Measurements from ENCODE around the gene KCNQ5.

KCNQ5 gene

GRCh38 chr6:72863131-72863530 is 241.3 kb downstream of the KCNQ5 start:
- Histone ChIP-seq H3K9ac (ENCODE audit: low read length in 5 of 5) (no peak overlapping the region), H3K4me1 (ENCODE audit: control insufficient read depth in 5 of 5, insufficient read depth in 5 of 5, low read length in 5 of 5) (peaks cover 0 to 15% (median 10%) of the 10 kb centered on the region in 5 donors), H3K4me3 (ENCODE audit: low read depth in 1 of 5, low read length in 5 of 5) (no peak overlapping the region), H3K27me3 (ENCODE audit: control insufficient read depth in 5 of 5, insufficient read depth in 4 of 5, low read length in 5 of 5) (no peaks in the 10 kb centered on the region), H3K36me3 (ENCODE audit: control insufficient read depth in 5 of 5, insufficient read depth in 5 of 5, low read length in 5 of 5) (no peaks in the 10 kb centered on the region), H3K9me3 (ENCODE audit: control insufficient read depth in 5 of 5, low read length in 5 of 5) (no peaks in the 10 kb centered on the region), H3K27ac (ENCODE audit: low read depth, low read length) (no peak overlapping the region)

- Histone ChIP-seq H3K27me3 (ENCODE audit: control insufficient read depth in 5 of 5, insufficient read depth in 4 of 5, low read length in 5 of 5) (no peaks in the 10 kb centered on the region), H3K9ac (ENCODE audit: low read length in 5 of 5) (no peak overlapping the region), H3K27ac (ENCODE audit: low read depth, low read length) (no peak overlapping the region), H3K4me1 (ENCODE audit: control insufficient read depth in 5 of 5, insufficient read depth in 5 of 5, low read length in 5 of 5) (peaks cover 0 to 15% (median 10%) of the 10 kb centered on the region in 5 donors), H3K4me3 (ENCODE audit: low read depth in 1 of 5, low read length in 5 of 5) (no peak overlapping the region), H3K36me3 (ENCODE audit: control insufficient read depth in 5 of 5, insufficient read depth in 5 of 5, low read length in 5 of 5) (no peaks in the 10 kb centered on the region), H3K9me3 (ENCODE audit: control insufficient read depth in 5 of 5, low read length in 5 of 5) (no peaks in the 10 kb centered on the region)
These were observed 242.4 kb downstream of the KCNQ5 start for GRCh38 chr6:72864236-72864635.

- no peaks in the 10 kb centered on the region for H3K9me3 ChIP-seq (ENCODE audit: control insufficient read depth in 5 of 5, low read length in 5 of 5)
- H3K27me3 ChIP-seq (ENCODE audit: control insufficient read depth in 5 of 5, insufficient read depth in 4 of 5, low read length in 5 of 5), result no peaks in the 10 kb centered on the region
- peaks cover 0 to 15% (median 10%) of the 10 kb centered on the region in 5 donors for H3K4me1 ChIP-seq (ENCODE audit: control insufficient read depth in 5 of 5, insufficient read depth in 5 of 5, low read length in 5 of 5)
- H3K4me3 ChIP-seq (ENCODE audit: low read depth in 1 of 5, low read length in 5 of 5), result no peak overlapping the region
- no peak overlapping the region for H3K9ac ChIP-seq (ENCODE audit: low read length in 5 of 5)
- no peaks in the 10 kb centered on the region for H3K36me3 ChIP-seq (ENCODE audit: control insufficient read depth in 5 of 5, insufficient read depth in 5 of 5, low read length in 5 of 5)
- H3K27ac ChIP-seq (ENCODE audit: low read depth, low read length), result no peak overlapping the region
These were observed 242.9 kb downstream of the KCNQ5 start for GRCh38 chr6:72864799-72865198.

DNA sequence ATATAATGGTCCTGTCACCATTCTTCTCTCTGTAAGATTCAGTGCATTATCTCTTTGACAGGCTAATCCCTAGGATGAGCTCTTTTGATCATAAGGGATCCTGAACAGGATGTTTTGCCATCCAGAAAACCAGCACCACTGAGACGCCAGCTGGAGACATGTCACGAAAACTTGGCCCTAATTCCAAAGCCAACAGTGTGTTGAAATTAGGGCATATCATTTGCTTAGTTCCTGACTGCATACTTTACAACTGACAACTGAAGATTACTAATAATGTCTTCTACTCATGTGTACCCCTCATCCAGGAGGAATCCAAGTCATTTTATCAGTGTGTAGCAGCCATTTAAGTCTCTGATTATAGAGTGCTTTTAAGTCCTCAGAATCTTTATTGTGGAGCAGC is 243.6 kb downstream of the KCNQ5 start:
- Histone ChIP-seq H3K4me3 (ENCODE audit: low read depth in 1 of 5, low read length in 5 of 5) (no peak overlapping the region), H3K27me3 (ENCODE audit: control insufficient read depth in 5 of 5, insufficient read depth in 4 of 5, low read length in 5 of 5) (no peaks in the 10 kb centered on the region), H3K9me3 (ENCODE audit: control insufficient read depth in 5 of 5, low read length in 5 of 5) (no peaks in the 10 kb centered on the region), H3K36me3 (ENCODE audit: control insufficient read depth in 5 of 5, insufficient read depth in 5 of 5, low read length in 5 of 5) (no peaks in the 10 kb centered on the region), H3K9ac (ENCODE audit: low read length in 5 of 5) (no peak overlapping the region), H3K27ac (ENCODE audit: low read depth, low read length) (no peak overlapping the region), H3K4me1 (ENCODE audit: control insufficient read depth in 5 of 5, insufficient read depth in 5 of 5, low read length in 5 of 5) (peaks cover 0 to 15% (median 10%) of the 10 kb centered on the region in 5 donors)

GRCh38 chr6:72869621-72870020 is 247.8 kb downstream of the KCNQ5 start:
- H3K9ac ChIP-seq (ENCODE audit: low read length in 5 of 5), result no peak overlapping the region
- no peak overlapping the region for H3K4me3 ChIP-seq (ENCODE audit: low read depth in 1 of 5, low read length in 5 of 5)
- H3K9me3 ChIP-seq (ENCODE audit: control insufficient read depth in 5 of 5, low read length in 5 of 5), result no peaks in the 10 kb centered on the region
- H3K27ac ChIP-seq (ENCODE audit: low read depth, low read length), result no peak overlapping the region
- H3K36me3 ChIP-seq (ENCODE audit: control insufficient read depth in 5 of 5, insufficient read depth in 5 of 5, low read length in 5 of 5), result no peaks in the 10 kb centered on the region
- no peaks in the 10 kb centered on the region for H3K27me3 ChIP-seq (ENCODE audit: control insufficient read depth in 5 of 5, insufficient read depth in 4 of 5, low read length in 5 of 5)
- peaks cover 0 to 6% (median 0%) of the 10 kb centered on the region in 5 donors for H3K4me1 ChIP-seq (ENCODE audit: control insufficient read depth in 5 of 5, insufficient read depth in 5 of 5, low read length in 5 of 5)

GRCh38 chr6:72873433-72873832 is 251.6 kb downstream of the KCNQ5 start:
- Histone ChIP-seq H3K4me1 (ENCODE audit: control insufficient read depth in 5 of 5, insufficient read depth in 5 of 5, low read length in 5 of 5) (no peaks in the 10 kb centered on the region), H3K4me3 (ENCODE audit: low read depth in 1 of 5, low read length in 5 of 5) (no peak overlapping the region), H3K36me3 (ENCODE audit: control insufficient read depth in 5 of 5, insufficient read depth in 5 of 5, low read length in 5 of 5) (no peaks in the 10 kb centered on the region), H3K27me3 (ENCODE audit: control insufficient read depth in 5 of 5, insufficient read depth in 4 of 5, low read length in 5 of 5) (no peaks in the 10 kb centered on the region), H3K27ac (ENCODE audit: low read depth, low read length) (no peak overlapping the region), H3K9ac (ENCODE audit: low read length in 5 of 5) (no peak overlapping the region), H3K9me3 (ENCODE audit: control insufficient read depth in 5 of 5, low read length in 5 of 5) (no peaks in the 10 kb centered on the region)

- no peak overlapping the region for H3K27ac ChIP-seq (ENCODE audit: low read depth, low read length)
- H3K27me3 ChIP-seq (ENCODE audit: control insufficient read depth in 5 of 5, insufficient read depth in 4 of 5, low read length in 5 of 5), result no peaks in the 10 kb centered on the region
- H3K4me1 ChIP-seq (ENCODE audit: control insufficient read depth in 5 of 5, insufficient read depth in 5 of 5, low read length in 5 of 5), result no peaks in the 10 kb centered on the region
- H3K9me3 ChIP-seq (ENCODE audit: control insufficient read depth in 5 of 5, low read length in 5 of 5), result no peaks in the 10 kb centered on the region
- no peak overlapping the region for H3K4me3 ChIP-seq (ENCODE audit: low read depth in 1 of 5, low read length in 5 of 5)
- H3K9ac ChIP-seq (ENCODE audit: low read length in 5 of 5), result no peak overlapping the region
- no peaks in the 10 kb centered on the region for H3K36me3 ChIP-seq (ENCODE audit: control insufficient read depth in 5 of 5, insufficient read depth in 5 of 5, low read length in 5 of 5)
These were observed 254.4 kb downstream of the KCNQ5 start for GRCh38 chr6:72876256-72876655.

- Histone ChIP-seq H3K36me3 (ENCODE audit: control insufficient read depth in 5 of 5, insufficient read depth in 5 of 5, low read length in 5 of 5) (no peaks in the 10 kb centered on the region), H3K27ac (ENCODE audit: low read depth, low read length) (no peak overlapping the region), H3K27me3 (ENCODE audit: control insufficient read depth in 5 of 5, insufficient read depth in 4 of 5, low read length in 5 of 5) (no peaks in the 10 kb centered on the region), H3K4me3 (ENCODE audit: low read depth in 1 of 5, low read length in 5 of 5) (no peak overlapping the region), H3K9ac (ENCODE audit: low read length in 5 of 5) (no peak overlapping the region), H3K9me3 (ENCODE audit: control insufficient read depth in 5 of 5, low read length in 5 of 5) (peaks cover 0 to 2% (median 0%) of the 10 kb centered on the region in 5 donors), H3K4me1 (ENCODE audit: control insufficient read depth in 5 of 5, insufficient read depth in 5 of 5, low read length in 5 of 5) (no peaks in the 10 kb centered on the region)
These were observed 264.3 kb downstream of the KCNQ5 start for GRCh38 chr6:72886170-72886569.

- no peak overlapping the region for H3K27ac ChIP-seq (ENCODE audit: low read depth, low read length)
- H3K36me3 ChIP-seq (ENCODE audit: control insufficient read depth in 5 of 5, insufficient read depth in 5 of 5, low read length in 5 of 5), result no peaks in the 10 kb centered on the region
- H3K9me3 ChIP-seq (ENCODE audit: control insufficient read depth in 5 of 5, low read length in 5 of 5), result peaks cover 0 to 2% (median 0%) of the 10 kb centered on the region in 5 donors
- no peak overlapping the region for H3K4me3 ChIP-seq (ENCODE audit: low read depth in 1 of 5, low read length in 5 of 5)
- no peak overlapping the region for H3K9ac ChIP-seq (ENCODE audit: low read length in 5 of 5)
- no peaks in the 10 kb centered on the region for H3K4me1 ChIP-seq (ENCODE audit: control insufficient read depth in 5 of 5, insufficient read depth in 5 of 5, low read length in 5 of 5)
- no peaks in the 10 kb centered on the region for H3K27me3 ChIP-seq (ENCODE audit: control insufficient read depth in 5 of 5, insufficient read depth in 4 of 5, low read length in 5 of 5)
These were observed 268.4 kb downstream of the KCNQ5 start for GRCh38 chr6:72890233-72890632.

GRCh38 chr6:72890671-72891070 is 268.8 kb downstream of the KCNQ5 start:
- H3K9ac ChIP-seq (ENCODE audit: low read length in 5 of 5), result no peak overlapping the region
- no peaks in the 10 kb centered on the region for H3K4me1 ChIP-seq (ENCODE audit: control insufficient read depth in 5 of 5, insufficient read depth in 5 of 5, low read length in 5 of 5)
- no peak overlapping the region for H3K4me3 ChIP-seq (ENCODE audit: low read depth in 1 of 5, low read length in 5 of 5)
- no peaks in the 10 kb centered on the region for H3K27me3 ChIP-seq (ENCODE audit: control insufficient read depth in 5 of 5, insufficient read depth in 4 of 5, low read length in 5 of 5)
- H3K9me3 ChIP-seq (ENCODE audit: control insufficient read depth in 5 of 5, low read length in 5 of 5), result peaks cover 0 to 2% (median 0%) of the 10 kb centered on the region in 5 donors
- no peak overlapping the region for H3K27ac ChIP-seq (ENCODE audit: low read depth, low read length)
- no peaks in the 10 kb centered on the region for H3K36me3 ChIP-seq (ENCODE audit: control insufficient read depth in 5 of 5, insufficient read depth in 5 of 5, low read length in 5 of 5)

DNA sequence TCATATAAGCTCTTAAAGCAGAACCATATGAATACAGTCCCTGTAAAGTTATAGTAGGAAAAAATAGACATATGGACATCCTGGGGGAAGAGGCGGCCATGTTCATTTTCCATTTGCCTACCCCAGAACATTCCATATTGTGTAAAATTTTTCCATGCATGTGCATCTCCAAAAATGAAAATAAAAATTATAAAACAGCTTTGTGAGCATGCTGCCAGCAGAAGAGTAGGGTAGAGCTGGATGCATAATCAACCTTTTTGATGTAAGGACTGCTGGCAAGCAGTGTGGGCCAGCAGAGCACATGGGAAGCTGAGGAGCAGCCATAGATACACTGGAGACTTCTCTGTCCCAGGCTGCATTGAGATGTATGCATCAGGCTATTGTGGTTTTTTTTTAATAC is 271.0 kb downstream of the KCNQ5 start:
- Histone ChIP-seq H3K9me3 (ENCODE audit: control insufficient read depth in 5 of 5, low read length in 5 of 5) (no peaks in the 10 kb centered on the region), H3K27me3 (ENCODE audit: control insufficient read depth in 5 of 5, insufficient read depth in 4 of 5, low read length in 5 of 5) (no peaks in the 10 kb centered on the region), H3K36me3 (ENCODE audit: control insufficient read depth in 5 of 5, insufficient read depth in 5 of 5, low read length in 5 of 5) (no peaks in the 10 kb centered on the region), H3K4me1 (ENCODE audit: control insufficient read depth in 5 of 5, insufficient read depth in 5 of 5, low read length in 5 of 5) (no peaks in the 10 kb centered on the region), H3K9ac (ENCODE audit: low read length in 5 of 5) (no peak overlapping the region), H3K27ac (ENCODE audit: low read depth, low read length) (no peak overlapping the region), H3K4me3 (ENCODE audit: low read depth in 1 of 5, low read length in 5 of 5) (no peak overlapping the region)

Measured in subcutaneous abdominal adipose tissue (tissue), 5 donors.